ENCODE results near the gene ADORA3.
"Not testable (repeated sequence)": the region's sequence is repeated elsewhere in the genome, so short reads cannot be mapped to it uniquely, and the experiment has no call there.

Gene ADORA3

GRCh38 chr1:111503585-111504060, at the start of gene ADORA3, which contains the start of gene TMIGD3:
Gene ADORA3 (minus strand): TSS chr1:111503633. CDS start chr1:111503354, 279 bp downstream.
Gene TMIGD3 (minus strand): TSS chr1:111503633. CDS start chr1:111503354, 279 bp downstream.
- no peak for DNase-seq

DNA sequence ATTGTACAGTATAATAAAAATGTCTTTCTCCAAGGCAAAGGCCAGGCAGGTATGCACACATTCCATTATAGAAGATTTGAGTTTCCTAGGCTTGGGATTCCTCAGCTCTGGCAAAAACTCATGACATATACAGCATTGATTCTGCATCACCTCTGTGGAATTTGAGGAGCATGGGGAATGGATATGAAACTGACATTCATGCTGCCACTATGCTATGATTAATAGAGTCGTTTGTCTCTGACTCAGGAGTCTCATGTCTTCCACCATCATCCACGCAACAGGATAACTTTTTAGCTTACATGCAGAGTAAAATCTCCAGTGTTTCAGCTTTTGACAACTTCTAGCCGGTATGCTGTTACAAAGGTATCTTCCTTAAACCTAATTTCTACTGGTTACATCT, 49.8 kb upstream of the ADORA3 start:
- DNase-seq, result no peak

- DNase-seq, result no peak
Observed at GRCh38 chr1:111552587-111552986, 49.2 kb upstream of the ADORA3 start.

- DNase-seq, result no peak
Observed at GRCh38 chr1:111551623-111552411, 48.4 kb upstream of the ADORA3 start.

DNA sequence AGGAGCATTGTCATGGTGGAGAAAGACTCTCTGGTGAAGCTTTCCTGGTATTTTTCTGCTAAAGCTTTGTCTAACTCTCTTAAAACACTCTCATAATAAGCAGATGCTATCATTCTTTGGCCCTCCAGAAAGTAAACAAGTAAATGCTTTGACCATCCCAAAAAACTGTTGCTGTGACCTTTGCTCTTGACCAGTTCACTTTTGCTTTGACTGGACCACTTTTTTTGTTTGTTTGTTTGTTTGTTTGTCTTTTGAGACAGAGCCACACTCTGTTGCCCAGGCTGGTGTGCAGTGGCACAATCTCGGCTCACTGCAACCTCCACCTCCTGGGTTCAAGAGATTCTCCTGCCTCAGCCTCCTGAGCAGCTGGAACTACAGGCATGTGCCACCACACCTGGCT, 44.4 kb upstream of the ADORA3 start:
- not testable (repeated sequence) for DNase-seq

DNA sequence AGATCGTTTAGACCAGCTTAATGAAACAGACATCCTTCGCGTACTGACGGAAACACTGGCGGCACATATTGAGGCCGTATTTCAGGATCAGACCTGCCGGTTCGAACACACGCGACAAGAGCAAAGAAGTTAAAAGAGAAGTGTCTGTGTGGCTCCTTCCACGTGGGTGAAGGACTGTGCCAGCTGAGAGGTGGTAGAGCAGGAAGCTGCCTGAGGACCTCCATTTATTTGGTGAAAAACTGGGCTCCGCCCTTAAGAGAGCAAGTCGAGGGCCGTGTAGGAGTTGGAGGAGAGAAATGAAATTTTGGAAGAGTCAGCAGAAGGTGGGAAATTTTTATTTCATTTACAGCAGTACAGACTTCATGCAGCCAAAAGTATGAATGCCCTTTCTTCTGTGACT, 38.8 kb upstream of the ADORA3 start:
- no peak for DNase-seq

- no peak for DNase-seq
Observed at GRCh38 chr1:111541721-111542120, 38.3 kb upstream of the ADORA3 start.

DNA sequence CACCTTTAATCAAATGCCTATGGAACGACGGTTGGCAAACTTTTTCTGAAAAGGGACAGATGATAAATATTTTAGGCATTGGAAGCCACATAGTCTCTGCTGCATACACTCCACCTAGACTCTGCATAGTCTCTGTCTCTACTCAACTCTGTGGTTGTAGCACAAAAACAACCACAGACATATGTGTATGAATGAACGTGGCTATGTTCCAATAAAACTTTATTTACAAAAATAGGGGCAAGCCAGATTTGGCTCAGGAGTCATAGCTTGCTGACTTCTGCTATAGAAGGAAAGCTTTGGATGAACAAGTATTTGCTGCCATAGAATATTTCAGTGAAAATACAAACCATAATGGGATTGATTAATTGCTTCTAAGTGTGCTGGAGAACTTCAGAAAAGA, 37.5 kb upstream of the ADORA3 start:
- DNase-seq, result no peak

DNA sequence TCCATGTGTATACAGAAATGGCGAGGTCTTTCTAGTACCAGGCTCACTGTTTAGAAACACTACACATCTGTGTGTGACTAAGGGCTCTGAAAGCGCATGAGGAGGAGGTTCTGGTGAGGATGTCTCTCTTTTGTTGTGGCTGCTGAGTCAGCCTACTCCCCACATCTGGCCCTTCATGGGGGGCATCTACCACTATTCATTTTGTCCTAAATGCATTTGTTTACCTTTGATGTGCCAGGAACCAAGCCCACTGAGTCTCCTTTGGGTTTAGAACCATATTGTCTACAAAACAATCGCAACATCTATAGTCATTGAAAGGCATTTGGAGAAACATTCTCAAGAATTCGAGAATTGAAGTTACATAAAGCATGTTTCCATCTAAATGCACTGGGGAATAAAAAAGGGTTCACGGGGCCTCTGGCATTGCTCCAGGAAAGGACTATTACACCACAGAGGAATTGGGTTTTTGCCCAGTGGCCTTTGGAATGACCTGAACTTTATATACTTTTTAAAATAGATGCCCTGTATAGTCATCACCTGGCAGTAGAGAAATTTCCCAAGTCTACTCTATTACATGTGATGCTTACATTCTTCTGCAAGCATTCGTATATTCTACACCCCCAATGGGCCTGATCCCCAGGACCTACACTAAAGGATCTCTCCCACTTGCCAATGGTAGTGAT, 35.1 kb upstream of the ADORA3 start:
- DNase-seq, result no peak

GRCh38 chr1:111535256-111536191, 32.1 kb upstream of the ADORA3 start:
- DNase-seq, result no peak

- no peak for DNase-seq
Observed at GRCh38 chr1:111520053-111520452, 16.6 kb upstream of the ADORA3 start.

GRCh38 chr1:111517469-111518225, 14.2 kb upstream of the ADORA3 start:
- DNase-seq, result no peak

GRCh38 chr1:111516005-111516535, 12.6 kb upstream of the ADORA3 start:
- peak in 1 of 4 experiments; percentile 25 for DNase-seq

DNA sequence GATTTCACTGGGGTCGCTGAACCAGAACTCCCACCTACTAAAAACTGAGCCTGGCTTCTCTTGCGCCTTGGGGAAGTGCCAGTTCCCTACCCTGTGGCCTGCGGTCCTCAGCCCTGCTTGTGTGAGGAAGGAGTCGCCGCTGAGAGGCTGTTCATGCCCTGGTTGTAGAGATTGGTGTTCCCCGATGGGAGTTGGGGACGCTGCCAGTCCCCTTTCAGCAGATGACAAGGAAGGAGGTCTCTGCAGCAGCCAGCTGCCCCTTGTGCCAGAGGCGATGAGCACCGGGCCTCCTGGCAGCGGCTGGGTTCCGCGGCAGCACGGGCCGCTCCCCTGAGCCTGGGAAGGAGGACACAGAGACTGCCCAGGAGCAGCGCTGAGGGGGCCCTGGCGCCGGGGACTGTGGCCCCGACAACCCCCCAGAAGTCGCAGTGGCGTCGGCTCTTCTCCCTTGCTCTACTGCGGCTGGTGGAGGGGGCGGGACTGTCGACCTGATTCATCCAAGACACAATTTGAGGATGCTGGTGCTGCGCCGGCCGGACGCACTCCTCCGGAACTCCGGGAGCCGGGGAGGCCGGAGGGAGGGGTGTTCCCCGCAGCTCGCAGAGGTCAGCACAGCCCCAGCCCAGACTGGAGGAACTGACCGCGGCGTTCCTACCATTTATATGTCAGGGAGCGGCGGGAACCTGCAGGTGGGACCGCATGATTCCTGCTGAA, 12.0 kb upstream of the ADORA3 start:
- peak in 1 of 4 experiments; percentile 25 for DNase-seq

DNA sequence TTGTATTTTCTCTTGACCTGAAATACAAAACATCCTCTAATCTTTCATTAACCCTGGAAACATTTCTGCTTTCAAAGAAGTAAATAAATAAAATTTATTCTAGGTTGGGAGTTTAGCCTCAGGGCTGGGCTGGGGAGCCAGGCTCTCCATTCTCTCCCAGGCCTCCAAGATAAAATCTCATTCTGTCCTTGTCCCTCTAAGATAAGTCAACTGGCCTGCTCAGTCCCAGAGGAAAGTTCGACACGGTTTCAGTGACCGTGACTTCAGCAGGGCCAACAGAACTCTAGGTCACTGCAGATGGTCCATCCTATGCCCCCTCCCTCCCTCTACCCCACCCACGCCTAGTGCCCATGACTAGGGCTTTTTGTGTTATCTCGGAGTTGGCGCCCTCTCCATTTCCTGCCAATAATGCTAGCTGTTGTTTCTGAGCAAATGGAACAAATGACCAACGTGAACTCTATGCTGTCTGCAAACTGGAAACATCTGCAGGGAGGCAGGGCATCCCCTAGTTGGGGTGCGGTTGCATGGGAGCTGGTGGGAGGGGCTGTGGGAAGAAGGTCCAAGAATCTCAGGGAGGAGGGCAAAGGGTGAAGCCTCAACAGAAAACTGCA, 10.1 kb upstream of the ADORA3 start:
- no peak for DNase-seq

DNA sequence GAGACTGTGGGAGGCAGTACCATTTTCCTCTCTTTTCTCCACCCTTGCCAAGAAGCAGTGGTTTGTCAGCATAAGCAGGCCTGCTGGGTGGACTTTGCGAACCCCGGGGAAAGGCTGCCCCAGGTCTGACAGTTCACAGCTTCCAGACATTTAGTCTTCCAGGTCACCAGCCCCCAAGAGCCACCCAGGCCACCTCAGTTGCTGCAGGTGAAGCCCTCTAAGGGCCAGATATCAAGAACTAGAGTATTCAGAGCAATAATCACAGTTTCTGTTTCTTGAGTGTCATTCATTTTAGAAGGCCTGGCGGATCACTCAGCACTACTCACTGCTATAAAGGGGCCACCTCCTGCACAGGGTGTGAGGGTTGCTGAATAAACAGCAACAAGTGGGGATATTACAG, 9.5 kb upstream of the ADORA3 start:
- DNase-seq, result no peak

DNA sequence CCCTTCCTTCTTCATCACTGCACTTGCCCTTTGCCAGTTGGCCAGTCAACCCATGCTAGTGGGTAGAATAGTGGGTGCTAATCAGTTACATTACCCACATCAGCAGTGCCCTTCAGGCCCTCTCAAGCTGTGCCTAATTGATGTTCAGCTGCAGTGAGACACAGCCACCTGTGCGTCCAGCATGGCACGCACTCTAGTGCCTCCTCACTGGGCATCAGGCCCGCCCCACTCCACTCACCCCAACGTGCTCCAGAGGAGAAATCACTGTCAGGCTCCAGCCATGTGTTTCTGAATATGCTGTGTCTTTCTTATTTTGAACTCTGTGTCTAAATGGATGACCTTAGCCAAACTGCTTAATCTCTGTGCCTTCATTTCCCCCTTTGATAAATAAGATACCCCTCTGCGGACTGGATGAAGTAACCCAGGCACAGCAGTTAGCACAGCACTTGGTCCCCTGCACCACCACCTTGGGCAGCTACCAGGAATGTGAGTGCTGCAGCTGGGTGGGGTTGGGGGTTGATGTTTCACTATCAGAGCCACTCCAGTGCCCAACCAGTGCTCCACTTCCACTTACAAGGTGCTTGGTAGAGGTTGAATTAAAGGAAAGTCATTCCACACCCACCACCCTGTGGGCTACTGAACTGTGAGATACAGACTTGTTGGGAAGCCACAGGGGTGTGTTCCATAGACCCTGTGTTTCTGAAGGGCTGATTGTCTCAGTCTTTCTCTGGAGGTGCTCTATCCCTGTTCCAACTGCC, 8.9 kb upstream of the ADORA3 start:
- no peak for DNase-seq

DNA sequence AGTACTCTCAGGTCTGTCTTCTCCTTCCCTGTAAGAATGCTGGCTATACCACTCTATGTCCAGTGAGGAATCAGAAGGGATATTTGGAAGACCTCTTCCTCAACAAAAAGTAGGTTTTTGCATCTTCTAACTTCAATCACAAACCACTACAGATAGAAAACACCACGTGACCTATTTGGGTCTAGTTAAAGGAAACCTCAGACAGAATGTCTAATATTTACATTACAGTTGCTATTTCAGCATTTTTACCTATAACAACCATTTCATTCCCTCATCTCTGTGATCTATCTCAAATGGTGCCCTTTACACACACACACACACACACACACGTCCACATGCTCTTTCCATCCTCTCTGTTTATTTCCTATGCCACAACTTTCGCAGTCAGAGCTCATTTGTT, 7.9 kb upstream of the ADORA3 start:
- DNase-seq, result no peak

DNA sequence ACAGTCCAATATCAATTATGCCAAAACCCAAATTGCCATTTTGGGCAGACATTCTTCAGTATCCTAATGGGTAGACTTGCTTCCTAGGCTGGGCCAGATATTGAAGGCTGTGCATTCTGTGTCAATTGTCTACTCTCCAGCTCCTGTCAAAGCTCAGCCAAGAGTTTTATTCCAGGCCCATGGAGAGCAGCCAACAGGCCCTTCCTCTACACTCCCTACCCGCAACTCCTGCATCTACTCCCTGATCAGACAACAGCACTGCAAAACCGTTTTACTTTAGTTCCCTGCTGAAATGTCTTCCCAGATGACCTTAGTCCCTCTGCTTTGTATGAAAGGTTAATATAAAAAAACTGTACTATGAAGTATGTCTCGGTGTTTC, 6.6 kb upstream of the ADORA3 start:
- DNase-seq, result no peak
